NB4 (cell line): Measurements from ENCODE around the gene GRIN2A.

Source experiments
- POLR2A ChIP-seq: IDR thresholded peaks from 2 replicates; pipeline ENCODE4 v1.6.1; 2011; ENCODE audit warnings: mild to moderate bottlenecking; ENCODE audit not compliant: insufficient read length; ENCODE audit errors: extremely low read depth
- TF ChIP-seq, protein P1 (sequence below): IDR thresholded peaks from one replicate; pipeline ENCODE4 v1.5.1; 2012; ENCODE audit warnings: low read depth, low read length

- TF ChIP-seq, protein P1, sequence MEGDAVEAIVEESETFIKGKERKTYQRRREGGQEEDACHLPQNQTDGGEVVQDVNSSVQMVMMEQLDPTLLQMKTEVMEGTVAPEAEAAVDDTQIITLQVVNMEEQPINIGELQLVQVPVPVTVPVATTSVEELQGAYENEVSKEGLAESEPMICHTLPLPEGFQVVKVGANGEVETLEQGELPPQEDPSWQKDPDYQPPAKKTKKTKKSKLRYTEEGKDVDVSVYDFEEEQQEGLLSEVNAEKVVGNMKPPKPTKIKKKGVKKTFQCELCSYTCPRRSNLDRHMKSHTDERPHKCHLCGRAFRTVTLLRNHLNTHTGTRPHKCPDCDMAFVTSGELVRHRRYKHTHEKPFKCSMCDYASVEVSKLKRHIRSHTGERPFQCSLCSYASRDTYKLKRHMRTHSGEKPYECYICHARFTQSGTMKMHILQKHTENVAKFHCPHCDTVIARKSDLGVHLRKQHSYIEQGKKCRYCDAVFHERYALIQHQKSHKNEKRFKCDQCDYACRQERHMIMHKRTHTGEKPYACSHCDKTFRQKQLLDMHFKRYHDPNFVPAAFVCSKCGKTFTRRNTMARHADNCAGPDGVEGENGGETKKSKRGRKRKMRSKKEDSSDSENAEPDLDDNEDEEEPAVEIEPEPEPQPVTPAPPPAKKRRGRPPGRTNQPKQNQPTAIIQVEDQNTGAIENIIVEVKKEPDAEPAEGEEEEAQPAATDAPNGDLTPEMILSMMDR: no peak
- TF ChIP-seq POLR2A: no peak
These were observed 53.6 kb downstream of the GRIN2A start for GRCh38 chr16:10128397-10129258.
